ENCODE data around the gene CENPM.

DNA sequence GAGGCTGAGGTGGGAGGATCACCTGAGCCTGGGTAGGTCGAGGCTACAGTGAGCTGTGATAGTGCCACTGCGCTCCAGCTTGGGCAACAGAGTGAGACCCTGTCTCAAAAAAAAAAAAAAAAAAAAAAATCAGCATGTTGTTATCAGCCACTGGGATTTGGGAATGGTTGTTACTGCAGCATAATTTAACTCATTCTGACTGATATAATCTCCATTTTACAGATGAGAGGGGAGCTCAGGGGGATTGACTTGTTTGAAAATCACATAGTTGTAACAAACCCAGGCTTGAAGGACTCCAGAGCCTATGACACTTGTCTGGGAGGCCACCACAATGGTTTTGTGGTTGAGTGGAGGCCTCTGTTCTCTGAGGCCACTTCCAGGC is 19.3 kb upstream of the CENPM start:
- TF ChIP-seq, protein P1, sequence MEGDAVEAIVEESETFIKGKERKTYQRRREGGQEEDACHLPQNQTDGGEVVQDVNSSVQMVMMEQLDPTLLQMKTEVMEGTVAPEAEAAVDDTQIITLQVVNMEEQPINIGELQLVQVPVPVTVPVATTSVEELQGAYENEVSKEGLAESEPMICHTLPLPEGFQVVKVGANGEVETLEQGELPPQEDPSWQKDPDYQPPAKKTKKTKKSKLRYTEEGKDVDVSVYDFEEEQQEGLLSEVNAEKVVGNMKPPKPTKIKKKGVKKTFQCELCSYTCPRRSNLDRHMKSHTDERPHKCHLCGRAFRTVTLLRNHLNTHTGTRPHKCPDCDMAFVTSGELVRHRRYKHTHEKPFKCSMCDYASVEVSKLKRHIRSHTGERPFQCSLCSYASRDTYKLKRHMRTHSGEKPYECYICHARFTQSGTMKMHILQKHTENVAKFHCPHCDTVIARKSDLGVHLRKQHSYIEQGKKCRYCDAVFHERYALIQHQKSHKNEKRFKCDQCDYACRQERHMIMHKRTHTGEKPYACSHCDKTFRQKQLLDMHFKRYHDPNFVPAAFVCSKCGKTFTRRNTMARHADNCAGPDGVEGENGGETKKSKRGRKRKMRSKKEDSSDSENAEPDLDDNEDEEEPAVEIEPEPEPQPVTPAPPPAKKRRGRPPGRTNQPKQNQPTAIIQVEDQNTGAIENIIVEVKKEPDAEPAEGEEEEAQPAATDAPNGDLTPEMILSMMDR (IDR thresholded peaks at IDR 0.05; ENCODE audit: insufficient read depth, low read depth, low read length) = no peak
- TF ChIP-seq EZH2 (IDR thresholded peaks at IDR 0.05; ENCODE audit: insufficient read depth, low read length) = no peak

Measured in astrocyte (in vitro differentiated cells and primary cell).